Fibroblast of the conjunctiva (primary cell): Measurements from ENCODE around the gene GARNL3.

Source experiments
- DNase-seq: peaks from one replicate; pipeline ENCODE4 v3.0.0-alpha.2; 2010; ENCODE audit warnings: low read depth

The GARNL3 gene

GRCh38 chr9:127264462-127265219 is at the start of gene GARNL3:
Gene GARNL3 (plus strand): TSS chr9:127264774. CDS start chr9:127264878, 104 bp downstream.
- DNase-seq = no peak

DNA sequence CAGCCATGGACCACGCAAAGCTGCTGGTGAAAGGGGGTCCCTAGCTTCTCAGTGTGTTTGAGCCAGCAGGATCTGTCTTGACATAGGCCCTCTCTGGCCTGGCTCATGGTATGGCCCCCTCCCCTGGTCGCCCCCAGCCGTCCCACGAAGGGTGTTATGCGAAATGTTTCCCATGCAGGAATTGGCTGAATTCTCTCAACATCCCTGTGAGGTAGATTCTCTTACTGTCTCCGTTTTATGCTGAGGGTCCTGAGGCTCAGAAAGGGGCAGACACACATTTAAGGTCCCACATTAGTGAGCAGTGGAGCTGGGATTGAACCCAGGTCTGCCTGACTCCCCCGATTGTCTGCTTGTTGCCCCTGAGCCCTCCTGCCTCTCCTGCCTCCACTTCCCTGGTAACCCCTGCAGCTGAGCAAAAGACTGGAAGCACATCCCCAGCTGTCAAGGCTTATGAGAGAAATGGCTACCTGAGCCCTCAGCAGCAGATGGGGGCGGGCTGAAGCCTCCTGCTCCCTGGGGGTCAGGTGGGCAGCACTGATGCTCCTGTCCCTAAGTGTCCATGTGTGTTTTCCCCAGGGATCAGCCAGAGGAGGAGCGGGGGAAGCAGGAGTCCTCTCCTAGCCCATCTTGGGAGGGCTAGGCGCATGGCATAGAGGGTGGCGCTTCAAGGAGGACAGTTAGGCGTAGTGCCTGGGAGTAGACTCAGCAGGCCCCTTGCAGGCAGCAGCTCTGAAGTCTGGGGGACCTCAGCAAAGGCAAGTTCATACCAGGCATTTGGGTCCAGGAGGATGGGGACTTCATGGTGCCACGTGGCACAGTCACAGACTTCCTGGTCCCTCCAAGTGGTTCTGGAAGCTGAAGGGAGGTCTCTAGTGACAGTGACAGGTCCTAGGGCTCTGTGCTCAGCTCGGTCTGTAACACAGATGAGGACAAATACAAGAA is 49.0 kb upstream of the GARNL3 start:
- DNase-seq = no peak

GRCh38 chr9:127216210-127216887 is 48.2 kb upstream of the GARNL3 start:
- DNase-seq = no peak

- no peak for DNase-seq
Observed at GRCh38 chr9:127216888-127217217, 47.7 kb upstream of the GARNL3 start.

GRCh38 chr9:127218818-127219217 is 45.8 kb upstream of the GARNL3 start:
- no peak for DNase-seq

DNA sequence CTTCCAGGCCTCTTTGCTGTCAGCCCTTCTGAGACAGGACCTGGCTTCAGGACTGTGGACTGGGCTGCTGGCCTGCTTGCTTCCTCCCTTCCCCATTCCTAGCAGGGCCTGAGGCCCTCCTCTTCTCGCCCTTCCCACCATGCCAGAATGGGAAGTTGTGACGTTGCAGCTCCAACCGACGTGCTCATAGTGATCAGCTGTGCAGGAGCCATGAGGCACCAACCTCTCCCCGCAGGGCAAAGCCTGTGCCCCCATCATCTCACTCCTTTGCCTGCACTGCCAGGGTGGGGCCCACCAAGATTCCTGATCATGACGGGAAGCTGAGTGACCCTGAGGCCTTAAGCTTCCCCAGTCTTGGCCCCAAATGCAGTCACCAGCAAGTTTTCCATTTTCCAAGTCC is 45.1 kb upstream of the GARNL3 start:
- no peak for DNase-seq

GRCh38 chr9:127221695-127222094 is 42.9 kb upstream of the GARNL3 start:
- DNase-seq = no peak

- no peak for DNase-seq
Observed at GRCh38 chr9:127222388-127223095, 42.0 kb upstream of the GARNL3 start.

DNA sequence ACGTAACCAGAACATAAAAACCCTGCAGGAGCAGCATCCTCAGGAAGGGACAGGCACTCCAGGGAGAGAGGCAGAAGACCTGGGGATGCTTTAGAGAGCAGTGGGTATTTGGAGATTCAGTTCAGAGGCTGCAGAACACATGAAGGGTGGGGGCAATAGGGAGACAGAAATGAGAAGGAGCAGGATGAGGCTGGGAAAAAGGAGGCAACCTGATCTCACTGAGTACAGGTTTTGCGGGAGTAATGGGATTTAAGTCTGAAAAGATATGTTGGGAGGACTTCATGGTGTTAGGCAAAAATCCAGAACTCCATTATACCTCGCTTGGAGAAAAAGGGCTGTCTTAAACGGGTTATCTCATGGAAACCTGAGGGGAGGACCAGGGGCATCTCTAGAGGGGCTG is 41.3 kb upstream of the GARNL3 start:
- DNase-seq = no peak

DNA sequence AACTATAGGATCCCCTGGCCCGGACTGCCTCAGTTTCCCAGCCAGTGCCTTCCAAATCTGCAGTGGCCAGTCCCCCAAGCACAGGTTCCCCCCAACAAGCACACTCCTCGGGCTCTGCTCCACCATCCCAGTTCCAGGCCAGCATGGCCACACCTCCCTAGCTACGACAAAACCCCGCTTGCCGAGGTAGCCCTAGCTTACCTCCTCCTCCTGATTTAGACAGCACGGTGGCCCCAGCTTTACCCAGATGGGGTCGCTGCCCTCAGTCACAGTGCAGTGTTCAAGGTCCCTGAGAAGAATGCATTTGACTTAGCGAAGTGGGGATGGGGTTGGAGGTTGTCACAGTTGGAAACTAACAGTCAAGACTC is 40.8 kb upstream of the GARNL3 start:
- DNase-seq = no peak

DNA sequence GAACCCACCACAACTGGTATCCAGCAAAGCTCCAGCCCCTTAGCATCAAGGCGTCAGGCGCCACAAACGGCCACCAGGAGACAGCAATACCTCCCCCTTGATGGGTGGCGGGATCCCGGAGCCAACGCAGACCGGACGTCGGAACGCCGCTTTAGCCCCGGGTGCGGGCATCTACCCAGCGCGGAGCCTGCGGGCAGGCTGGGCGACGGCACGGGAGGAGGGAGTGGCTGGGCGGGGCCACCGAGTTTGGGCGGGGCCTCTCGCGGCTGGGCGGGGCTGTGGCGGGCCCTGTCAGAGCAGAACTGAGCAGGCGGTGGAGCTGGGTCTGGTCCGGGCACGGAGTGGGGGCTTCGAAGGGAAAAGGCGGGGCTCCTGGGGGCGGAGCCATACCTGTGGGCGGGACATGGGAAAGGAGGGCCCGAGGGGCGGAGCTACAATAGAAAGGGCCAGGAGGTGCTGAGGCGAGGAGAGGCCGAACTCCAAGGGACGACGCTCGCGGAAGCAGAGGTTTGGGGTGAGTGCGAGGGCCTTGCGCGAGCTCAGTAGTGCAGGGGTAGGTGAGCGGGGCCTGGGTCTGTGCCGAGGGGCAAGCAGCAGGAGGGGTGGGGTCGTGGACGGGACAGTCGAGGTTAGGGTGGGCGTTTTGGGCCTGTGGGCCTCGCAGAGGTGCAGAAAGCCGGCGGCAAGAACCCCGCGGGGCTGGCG is 40.2 kb upstream of the GARNL3 start:
- DNase-seq = peak; percentile 51

- peak; percentile 79 for DNase-seq
Observed at GRCh38 chr9:127224883-127225739, 39.5 kb upstream of the GARNL3 start.

GRCh38 chr9:127225801-127226625 is 38.6 kb upstream of the GARNL3 start:
- no peak for DNase-seq

DNA sequence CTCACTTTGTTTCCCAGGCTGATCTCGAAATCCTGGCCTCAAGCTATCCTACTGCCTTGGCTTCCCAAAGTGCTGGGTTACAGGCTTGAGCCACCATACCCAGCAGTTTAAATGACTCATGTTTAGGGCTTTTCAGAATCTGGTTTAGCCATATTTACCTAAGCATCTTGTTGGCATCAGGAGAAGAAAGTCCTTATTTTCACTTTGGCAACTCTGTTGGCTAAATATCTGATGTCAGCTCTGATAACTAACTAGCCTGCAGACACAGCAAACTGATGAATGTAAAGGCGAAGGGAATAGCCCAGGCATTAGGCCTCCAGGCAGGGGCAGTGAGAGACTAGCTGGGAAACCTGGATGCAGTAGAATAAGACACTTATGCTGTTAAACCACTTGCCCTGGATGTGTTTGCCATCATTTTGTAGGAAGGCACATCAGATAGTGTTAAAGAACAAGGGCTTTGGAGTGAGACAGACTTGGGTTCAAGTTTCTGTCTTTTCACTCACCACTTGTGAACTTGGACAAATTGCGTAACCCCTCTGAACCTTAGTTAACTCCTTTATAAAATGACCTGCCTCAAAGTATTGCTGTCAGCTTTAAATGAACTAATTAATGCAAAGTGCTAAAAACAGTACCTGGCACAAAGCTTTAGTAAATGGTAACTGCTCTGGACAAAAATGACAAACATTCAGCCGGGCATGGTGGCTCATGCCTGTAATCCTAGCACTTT is 34.7 kb upstream of the GARNL3 start:
- DNase-seq = no peak

GRCh38 chr9:127231666-127232065 is 32.9 kb upstream of the GARNL3 start:
- DNase-seq = no peak

- DNase-seq = no peak
Observed at GRCh38 chr9:127232833-127233549, 31.6 kb upstream of the GARNL3 start.

DNA sequence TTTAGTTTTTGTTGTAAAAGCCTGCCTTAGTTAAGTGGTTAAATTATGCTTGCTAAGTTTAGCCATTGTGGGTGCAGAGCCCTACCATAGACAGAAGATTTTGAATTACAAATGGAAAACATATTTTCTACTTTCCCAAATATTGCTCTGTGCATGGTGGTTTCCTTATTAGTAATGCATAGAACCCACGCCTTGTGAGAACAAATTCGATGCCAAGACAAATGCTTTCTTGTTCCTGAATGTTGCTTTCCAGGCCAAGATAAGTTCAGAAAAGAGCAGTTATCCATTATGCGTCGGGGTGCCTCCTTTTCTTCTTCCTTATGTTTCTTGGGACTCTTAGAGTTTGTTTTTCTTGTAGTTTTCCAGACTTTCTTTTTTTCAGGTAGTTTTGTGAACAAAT is 31.0 kb upstream of the GARNL3 start:
- DNase-seq = no peak

GRCh38 chr9:127233989-127234388 is 30.6 kb upstream of the GARNL3 start:
- no peak for DNase-seq
